Stimulated activated naive CD8-positive, alpha-beta T cell treated with anti-CD3 and anti-CD28 coated beads, Interleukin-15, amount 100 ng/mL, for 72 hours (primary cell): ENCODE data around the gene CCNL2.
"Not testable (repeated sequence)": the region's sequence is repeated elsewhere in the genome, so short reads cannot be mapped to it uniquely, and the experiment has no call there.

Experiments used
- ATAC-seq: fragments of 150-1000 bp; cut with Tn5 transposase; 2 replicates; pipeline ENCODE4 v1.10.0; 2021; ENCODE audit warnings: mild to moderate bottlenecking, moderate library complexity
- DNase-seq, 2 donors: peaks; one replicate each; pipeline ENCODE4 v3.0.0; 2021 to 2022
- H3K27ac Mint-ChIP-seq, 2 donors: one replicate each; pipeline ENCODE4 v1.8.0; 2022; ENCODE audit warnings: mild to moderate bottlenecking in 2 of 2, mixed read lengths in 2 of 2, moderate library complexity in 2 of 2
- H3K27me3 Mint-ChIP-seq: one replicate; pipeline ENCODE4 v1.8.0; 2022; ENCODE audit warnings: mixed read lengths
- H3K4me1 Mint-ChIP-seq: one replicate; pipeline ENCODE4 v1.8.0; 2022; ENCODE audit warnings: mild to moderate bottlenecking, mixed read lengths
- H3K4me3 Mint-ChIP-seq, 2 donors: one replicate each; pipeline ENCODE4 v1.8.0; 2022; ENCODE audit warnings: mild to moderate bottlenecking in 2 of 2, mixed read lengths in 2 of 2, moderate library complexity in 1 of 2
- H3K9me3 Mint-ChIP-seq, 2 donors: one replicate each; pipeline ENCODE4 v1.8.0; 2022; ENCODE audit warnings: mixed read lengths in 2 of 2

The CCNL2 gene

DNA sequence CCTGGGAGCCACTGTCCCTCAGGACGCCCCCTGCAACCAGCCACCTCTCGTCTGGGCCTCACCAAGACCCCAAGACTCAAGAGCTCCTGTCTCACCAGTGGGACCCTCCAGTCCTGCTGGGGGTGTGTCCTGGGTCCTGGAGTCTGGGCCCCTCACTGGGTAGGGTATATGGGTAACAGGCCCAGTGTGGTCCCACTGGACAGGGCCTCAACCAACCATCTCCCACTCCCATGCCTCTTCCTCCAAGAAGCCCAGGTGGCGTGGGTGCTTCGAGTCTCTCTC, 35.6 kb upstream of the CCNL2 start:
- Mint-ChIP-seq H3K4me1 (peaks cover 26% of the 10 kb centered on the region), H3K9me3 (no peaks in the 10 kb centered on the region), H3K27ac (no peak overlapping the region), H3K27me3 (peaks cover 78% of the 10 kb centered on the region), H3K4me3 (peak overlapping the region; percentile 58 to 82)
- DNase-seq (no peak), ATAC-seq (no peak)

DNA sequence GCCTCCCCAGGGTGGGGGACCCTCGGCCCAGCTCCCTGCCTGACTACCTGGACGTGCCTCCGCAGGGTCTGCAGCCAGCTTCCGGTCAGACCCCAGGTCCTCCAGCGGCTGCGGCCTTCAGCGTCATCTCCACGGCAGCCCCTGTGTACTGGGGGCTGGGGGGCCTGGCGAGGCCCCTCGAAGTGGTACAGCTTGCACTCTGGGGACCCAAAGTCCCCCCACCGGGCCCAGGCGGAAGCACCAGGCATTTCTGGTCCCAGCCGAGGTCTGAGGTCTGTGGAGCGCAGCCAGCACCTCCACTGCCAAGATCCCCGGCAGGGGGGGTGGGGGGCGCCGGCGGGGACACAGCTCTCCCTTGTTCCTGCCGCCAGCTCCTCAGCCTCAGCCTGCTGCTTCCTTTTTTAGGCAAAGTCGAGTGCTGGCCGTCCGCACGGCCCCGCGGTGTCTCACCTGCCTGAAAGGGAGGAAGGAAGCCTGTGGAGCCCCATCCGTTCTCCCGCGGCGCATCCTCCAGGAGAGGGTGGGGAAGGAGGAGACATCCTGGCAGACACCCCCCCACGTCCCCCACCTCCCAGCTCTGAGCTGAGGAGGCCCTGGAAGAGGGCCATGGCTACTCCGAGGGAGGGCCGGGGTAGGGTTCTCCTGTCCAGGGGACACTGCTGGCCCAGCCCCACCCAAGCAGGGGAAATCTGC, 35.1 kb upstream of the CCNL2 start:
- Mint-ChIP-seq H3K4me3 (peak overlapping the region; percentile 62 to 82), H3K4me1 (peaks cover 26% of the 10 kb centered on the region), H3K9me3 (no peaks in the 10 kb centered on the region), H3K27ac (peak overlapping the region in 1 of 2 donors; percentile 83), H3K27me3 (peaks cover 83% of the 10 kb centered on the region)
- ATAC-seq (peak; percentile 21), DNase-seq (peak in 1 of 2 donors; percentile 44)

DNA sequence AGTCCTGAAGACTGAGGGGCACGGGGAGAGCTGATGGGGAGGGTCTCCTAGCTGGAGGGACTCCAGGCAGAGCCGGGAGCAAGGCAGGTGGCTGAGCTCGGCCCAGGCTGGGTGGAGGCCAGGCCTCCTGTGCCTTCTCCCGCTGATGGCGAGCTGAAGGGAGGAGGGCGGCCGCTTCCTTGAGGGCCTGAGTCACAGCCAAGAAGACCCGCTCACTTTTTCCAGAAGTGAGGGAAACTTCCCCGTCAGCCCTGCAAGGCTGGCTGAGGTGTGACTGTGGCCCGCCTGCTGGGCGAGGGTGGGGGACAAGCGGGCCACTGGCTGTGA, 34.6 kb upstream of the CCNL2 start:
- Mint-ChIP-seq H3K27ac (peak overlapping the region in 1 of 2 donors; percentile 40), H3K27me3 (peaks cover 85% of the 10 kb centered on the region), H3K4me1 (peaks cover 26% of the 10 kb centered on the region), H3K4me3 (peak overlapping the region; percentile 62 to 82), H3K9me3 (no peaks in the 10 kb centered on the region)
- DNase-seq (peak; percentile 45 to 65), ATAC-seq (peak; percentile 69)

DNA sequence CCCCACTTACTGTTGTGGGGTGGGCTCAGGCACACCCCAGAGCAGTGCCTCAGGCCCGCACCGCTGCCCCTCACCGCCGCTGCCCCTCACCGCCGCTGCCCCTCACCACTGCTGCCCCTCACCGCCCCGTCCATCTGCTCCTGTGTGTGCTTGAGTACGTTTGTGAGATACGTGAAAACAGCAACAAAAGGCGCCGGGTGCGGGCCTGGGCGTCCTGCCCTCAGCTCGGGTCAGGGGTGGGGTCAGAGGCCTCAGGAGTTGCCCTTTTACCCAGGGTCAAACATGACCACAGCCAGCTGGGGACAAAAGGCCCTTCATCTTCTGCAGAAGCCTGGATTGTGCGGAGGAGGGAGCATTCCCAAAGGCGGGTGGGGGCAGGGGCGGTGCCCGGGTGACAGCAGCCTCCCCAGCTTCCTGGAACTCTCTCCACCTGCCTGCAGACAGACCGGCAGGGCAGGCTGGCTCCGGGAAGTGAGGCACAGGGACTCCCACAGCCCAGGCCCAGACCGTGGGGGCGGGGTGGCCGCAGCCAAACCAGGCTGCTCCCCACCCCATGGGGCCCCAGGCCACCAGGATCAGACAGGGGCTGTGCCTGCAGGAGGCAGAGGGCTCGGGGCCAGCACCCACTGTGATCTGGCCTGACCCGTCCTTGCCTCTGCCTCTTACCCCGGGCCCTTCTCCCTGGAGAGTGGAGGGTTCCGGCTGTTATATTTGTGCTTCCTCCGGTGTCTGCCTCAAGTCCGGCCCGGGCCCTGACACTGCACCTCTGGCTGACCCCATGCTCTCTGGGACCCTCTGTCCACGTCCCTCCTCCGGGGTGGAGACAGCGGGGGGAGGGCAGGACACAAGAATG, 34.0 kb upstream of the CCNL2 start:
- peak overlapping the region in 1 of 2 donors; percentile 40 for H3K27ac Mint-ChIP-seq
- peaks cover 85% of the 10 kb centered on the region for H3K27me3 Mint-ChIP-seq
- no peak for DNase-seq
- ATAC-seq: peak; percentile 27
- no peaks in the 10 kb centered on the region for H3K9me3 Mint-ChIP-seq
- H3K4me3 Mint-ChIP-seq: peak overlapping the region; percentile 62 to 82
- peaks cover 26% of the 10 kb centered on the region for H3K4me1 Mint-ChIP-seq

DNA sequence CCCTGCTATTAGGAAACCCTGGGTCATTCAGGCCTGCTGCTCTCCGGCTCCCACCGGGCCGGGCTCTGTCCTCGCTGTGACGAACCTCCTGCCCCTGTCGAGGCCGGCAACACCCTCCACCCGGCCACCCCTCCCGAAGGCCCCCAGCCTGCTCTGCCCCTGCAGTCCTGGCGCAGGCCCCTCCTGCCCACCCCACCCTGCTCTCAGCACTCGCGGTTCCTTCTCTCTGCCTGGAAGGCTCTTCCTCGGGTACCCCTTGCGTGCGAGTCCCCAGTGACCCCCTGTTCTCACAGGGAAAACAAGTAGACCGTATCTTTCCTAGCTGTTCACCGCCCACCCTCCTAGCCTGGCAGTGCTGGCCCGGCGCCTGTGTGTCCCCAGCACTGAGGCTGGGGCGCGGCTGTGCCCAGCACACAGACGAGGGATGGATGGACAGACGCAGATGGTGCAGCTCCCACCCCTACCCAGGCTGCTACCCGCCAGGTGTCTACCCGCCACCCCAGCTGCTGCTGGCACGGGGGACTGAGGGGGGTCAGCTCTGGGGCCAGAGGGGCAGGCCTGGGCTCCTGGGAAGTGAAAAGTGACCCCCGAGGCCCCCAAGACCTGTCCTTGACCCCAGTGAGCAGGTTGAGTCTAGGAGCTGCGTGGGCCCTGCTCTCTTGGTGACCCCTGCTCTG, 33.3 kb upstream of the CCNL2 start:
- no peak overlapping the region for H3K4me3 Mint-ChIP-seq

DNA sequence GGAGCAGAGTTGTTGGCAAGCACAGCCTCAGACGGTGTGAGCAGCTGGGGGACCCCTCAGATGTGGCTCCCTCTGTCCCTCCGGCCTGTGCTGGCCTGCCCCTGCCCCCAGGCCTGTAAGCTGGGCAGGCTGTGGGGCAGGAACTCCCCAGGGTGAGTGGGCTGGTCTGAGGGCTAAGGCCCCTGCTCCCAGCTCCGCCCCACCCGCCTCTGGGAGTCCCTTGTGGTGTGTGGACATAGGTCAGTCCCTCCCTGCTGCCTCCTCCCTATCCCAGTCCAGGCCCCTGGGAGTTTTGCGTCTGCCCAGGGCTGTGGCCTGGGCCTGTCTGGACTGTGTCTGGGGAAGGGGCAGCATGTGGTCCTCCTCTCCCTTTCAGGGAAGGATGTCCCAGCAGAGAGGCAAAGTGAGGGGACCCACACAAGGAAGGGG, 32.7 kb upstream of the CCNL2 start:
- H3K4me3 Mint-ChIP-seq: no peak overlapping the region
- peaks cover 78% of the 10 kb centered on the region for H3K27me3 Mint-ChIP-seq
- no peak for ATAC-seq
- no peak overlapping the region for H3K27ac Mint-ChIP-seq
- no peak for DNase-seq
- no peaks in the 10 kb centered on the region for H3K9me3 Mint-ChIP-seq
- peaks cover 26% of the 10 kb centered on the region for H3K4me1 Mint-ChIP-seq

More for the DNA sequence above, 33.3 kb upstream of the CCNL2 start:
- no peaks in the 10 kb centered on the region for H3K9me3 Mint-ChIP-seq
- peaks cover 26% of the 10 kb centered on the region for H3K4me1 Mint-ChIP-seq
- no peak for DNase-seq
- peaks cover 84% of the 10 kb centered on the region for H3K27me3 Mint-ChIP-seq
- H3K27ac Mint-ChIP-seq: no peak overlapping the region
- ATAC-seq: no peak

DNA sequence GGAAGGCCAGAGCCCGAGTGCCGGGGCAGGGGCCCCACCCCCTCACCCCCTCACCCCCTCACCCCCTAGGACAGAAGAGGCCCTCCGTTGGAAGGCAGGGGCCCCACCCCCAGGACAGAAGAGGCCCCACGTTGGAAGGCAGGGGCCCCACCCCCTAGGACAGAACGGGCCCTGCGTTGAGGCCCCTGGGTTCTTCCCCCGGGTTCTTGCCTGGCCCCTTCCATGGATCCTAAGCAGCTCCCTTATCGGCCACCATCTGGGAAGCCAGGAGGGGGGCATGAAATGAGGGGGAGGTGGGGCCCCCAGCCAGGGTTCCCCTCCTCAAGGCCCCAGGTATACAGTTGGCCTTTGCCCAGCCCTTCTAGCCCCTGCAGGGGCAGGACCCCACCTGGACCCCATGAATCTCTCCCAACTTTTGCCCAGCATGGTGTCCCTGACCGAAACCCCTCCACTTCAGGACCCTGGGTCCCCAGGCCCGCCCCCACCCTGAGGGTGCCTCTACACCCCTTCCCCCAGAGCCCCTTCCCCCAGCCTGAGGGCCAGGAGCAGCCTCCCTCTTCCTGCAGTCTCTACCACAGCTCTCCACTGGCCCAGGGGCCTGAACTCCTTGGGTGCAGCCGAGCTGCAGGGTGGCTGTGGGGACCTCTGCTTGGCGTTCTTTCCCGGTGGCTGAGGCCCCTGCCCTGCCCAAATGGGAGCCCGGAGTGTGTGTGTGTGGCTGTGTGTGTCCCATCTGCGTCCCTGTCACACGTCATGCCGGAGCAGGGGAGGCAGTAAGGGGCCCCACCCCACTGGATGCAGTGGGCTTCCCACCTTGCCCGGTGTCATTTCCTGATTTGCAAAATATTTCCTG, 32.1 kb upstream of the CCNL2 start:
- Mint-ChIP-seq H3K27ac (no peak overlapping the region), H3K4me3 (no peak overlapping the region), H3K9me3 (no peaks in the 10 kb centered on the region), H3K4me1 (peaks cover 28% of the 10 kb centered on the region), H3K27me3 (peaks cover 77% of the 10 kb centered on the region)
- ATAC-seq: no peak
- DNase-seq: no peak

DNA sequence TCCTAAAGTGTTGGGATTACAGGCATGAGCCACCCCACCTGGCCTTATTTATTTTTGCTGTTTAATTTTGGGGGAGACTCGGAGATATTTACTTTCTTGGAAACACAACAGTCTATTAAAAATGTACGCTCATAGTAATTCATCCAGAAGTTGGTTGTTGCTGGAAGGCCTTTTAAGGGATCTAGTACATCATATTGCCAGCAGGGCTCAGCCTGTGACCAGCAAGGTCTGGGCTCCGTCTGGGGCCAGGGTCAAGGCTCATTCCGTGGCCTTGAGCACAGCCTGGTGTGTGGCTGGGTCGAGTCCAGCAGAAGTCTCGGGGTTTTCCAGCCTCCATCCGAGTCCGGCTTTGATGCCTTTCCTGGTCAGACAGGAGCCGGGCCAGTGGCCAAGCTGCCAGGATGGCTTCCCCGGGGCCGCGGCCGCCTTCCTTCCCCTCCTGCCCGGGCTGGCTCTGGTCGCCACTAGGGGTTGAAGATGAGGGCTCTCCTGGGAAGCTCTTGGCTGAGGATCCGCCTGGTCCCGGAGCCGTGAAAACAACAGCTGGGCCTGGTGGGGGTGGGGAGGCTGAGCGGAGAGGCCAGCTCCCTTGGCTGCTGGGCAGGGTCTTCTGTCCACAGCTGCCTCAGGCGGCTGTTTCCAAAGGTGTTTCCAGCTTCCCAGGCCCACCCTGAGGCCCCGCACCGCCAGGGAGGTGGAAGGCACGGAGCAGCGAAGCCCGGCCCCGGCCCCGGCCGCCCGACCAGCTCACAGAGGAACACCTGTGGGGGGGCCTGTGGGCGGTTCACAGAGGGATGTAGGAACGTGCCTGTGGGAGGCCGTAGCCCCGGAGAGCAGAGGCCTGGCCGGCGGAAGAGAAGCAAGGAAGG, 31.2 kb upstream of the CCNL2 start:
- Mint-ChIP-seq H3K27me3 (peaks cover 81% of the 10 kb centered on the region), H3K9me3 (no peaks in the 10 kb centered on the region), H3K4me3 (no peak overlapping the region), H3K27ac (no peak overlapping the region), H3K4me1 (peaks cover 29% of the 10 kb centered on the region)
- DNase-seq (no peak), ATAC-seq (no peak)

DNA sequence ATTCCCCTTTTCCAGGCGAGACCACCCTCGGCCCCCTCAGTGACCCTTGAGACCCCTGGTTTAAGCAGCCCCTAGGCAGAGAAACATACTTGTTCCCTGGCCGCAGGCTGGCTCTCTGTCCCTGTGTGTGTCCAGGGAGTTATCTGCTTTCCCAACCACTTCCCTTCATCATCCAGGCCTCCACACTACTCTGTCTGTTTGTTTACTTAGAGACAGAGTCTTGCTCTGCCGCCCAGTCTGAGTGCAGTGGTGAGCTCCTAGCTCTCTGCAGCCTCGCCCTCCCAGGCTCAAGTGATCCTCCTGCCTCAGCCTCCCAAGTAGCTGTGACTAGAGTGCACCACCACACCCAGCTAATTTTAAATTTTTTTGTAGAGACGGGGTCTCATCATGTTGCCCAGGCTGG, 30.5 kb upstream of the CCNL2 start:
- DNase-seq (no peak), ATAC-seq (no peak)
- H3K4me3 Mint-ChIP-seq: no peak overlapping the region
- H3K4me1 Mint-ChIP-seq: peaks cover 22% of the 10 kb centered on the region
- peaks cover 81% of the 10 kb centered on the region for H3K27me3 Mint-ChIP-seq
- H3K27ac Mint-ChIP-seq: no peak overlapping the region
- no peaks in the 10 kb centered on the region for H3K9me3 Mint-ChIP-seq

DNA sequence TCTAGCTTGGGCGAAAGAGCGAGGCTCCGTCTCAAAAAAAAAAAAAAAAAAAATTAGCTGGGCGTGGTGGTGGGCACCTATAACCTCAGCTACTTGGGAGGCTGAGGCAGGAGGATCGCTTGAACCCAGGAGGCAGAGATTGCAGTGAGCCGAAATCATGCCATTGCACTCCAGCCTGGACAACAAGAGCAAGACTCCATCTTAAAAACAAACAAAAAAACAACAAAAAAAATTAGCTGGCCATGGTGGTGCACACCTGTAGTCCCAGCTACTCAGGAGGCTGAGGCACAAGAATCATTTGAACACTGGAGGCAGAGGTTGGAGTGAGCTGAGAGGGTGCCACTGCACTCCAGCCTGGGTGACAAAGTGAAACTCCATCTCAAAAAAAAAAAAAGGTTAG, 29.8 kb upstream of the CCNL2 start:
- not testable (repeated sequence) for H3K27ac Mint-ChIP-seq, DNase-seq, ATAC-seq, H3K4me3 Mint-ChIP-seq, H3K9me3 Mint-ChIP-seq
- peaks cover 15% of the 10 kb centered on the region for H3K4me1 Mint-ChIP-seq
- H3K27me3 Mint-ChIP-seq: peaks cover 80% of the 10 kb centered on the region

DNA sequence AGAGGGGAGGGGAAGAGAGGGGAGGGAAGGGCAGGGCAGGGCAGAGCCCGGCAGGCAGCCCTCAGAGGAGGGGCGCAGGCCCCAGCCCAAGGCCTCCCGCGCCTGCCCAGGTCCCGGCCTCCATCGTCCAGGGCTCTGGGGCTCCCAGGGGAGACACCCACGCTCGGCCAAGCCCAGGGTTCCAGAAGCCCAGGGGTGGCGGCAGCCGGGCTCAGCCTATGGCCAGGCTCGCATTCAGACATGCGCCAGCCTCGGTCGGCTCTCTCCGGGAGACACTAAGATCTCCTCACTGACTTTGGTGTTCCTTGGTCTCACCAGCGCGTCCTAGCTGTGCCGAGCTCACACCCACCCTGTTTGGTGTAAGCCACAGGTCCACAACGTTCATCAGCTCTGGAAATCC, 29.0 kb upstream of the CCNL2 start:
- H3K4me3 Mint-ChIP-seq: peak overlapping the region; percentile 1 to 21
- no peak overlapping the region for H3K27ac Mint-ChIP-seq
- H3K4me1 Mint-ChIP-seq: peaks cover 11% of the 10 kb centered on the region
- H3K9me3 Mint-ChIP-seq: no peaks in the 10 kb centered on the region
- ATAC-seq: no peak
- no peak for DNase-seq
- H3K27me3 Mint-ChIP-seq: peaks cover 74% of the 10 kb centered on the region

DNA sequence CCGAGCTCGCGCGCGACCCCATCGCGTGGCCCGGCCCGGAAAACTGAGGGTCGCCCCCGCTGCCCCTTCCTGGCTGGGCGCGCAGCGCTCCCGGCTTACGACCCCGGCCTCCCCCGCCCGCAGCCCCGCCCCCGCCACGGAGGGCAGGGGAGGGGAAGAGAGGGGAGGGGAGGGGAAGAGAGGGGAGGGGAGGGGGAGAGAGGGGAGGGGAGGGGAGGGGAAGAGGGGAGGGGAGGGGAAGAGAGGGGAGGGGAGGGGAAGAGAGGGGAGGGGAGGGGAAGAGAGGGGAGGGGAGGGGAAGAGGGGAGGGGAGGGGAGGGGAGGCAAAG, 28.6 kb upstream of the CCNL2 start:
- H3K4me1 Mint-ChIP-seq: peaks cover 15% of the 10 kb centered on the region
- H3K27ac Mint-ChIP-seq: no peak overlapping the region
- H3K9me3 Mint-ChIP-seq: no peaks in the 10 kb centered on the region
- no peak for DNase-seq
- ATAC-seq: no peak
- peaks cover 74% of the 10 kb centered on the region for H3K27me3 Mint-ChIP-seq
- H3K4me3 Mint-ChIP-seq: no peak overlapping the region

DNA sequence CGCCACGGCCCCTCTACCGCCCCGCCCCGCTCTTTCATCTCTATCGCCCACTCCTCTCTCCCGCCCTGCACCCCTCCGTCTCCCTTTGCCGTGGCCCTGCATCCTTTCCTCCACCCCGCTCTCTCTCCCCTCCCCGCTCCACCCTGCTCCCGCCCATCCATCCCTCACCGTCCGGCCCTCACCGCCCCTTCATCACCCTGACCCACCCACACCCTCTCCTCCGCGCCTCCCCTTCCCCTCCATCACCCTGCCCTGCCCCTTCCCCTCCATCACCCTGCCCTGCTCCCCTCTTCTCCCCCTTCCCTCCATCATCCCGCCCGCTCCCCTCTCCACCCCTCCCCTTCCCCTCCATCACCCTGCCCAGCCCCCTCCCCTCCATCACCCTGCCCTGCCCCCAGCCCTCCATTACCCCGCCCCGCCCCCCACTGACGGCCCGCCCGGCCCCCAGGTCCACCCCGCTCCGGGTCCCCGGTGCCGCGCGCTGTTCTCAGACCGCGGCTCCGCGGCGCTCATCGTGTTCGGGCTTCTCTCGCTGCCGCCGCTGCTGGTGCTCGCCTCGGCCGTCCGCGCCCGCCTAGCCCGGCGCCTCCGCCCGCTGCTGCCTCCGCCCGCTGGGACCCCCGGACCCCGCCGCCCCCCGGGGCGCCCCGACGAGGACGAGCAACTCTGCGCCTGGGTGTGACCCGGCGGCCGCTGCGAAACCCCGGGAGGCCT, 28.1 kb upstream of the CCNL2 start:
- ATAC-seq (peak; percentile 54), DNase-seq (no peak)
- peaks cover 20% of the 10 kb centered on the region for H3K4me1 Mint-ChIP-seq
- H3K9me3 Mint-ChIP-seq: no peaks in the 10 kb centered on the region
- peak overlapping the region in 1 of 2 donors; percentile 26 for H3K4me3 Mint-ChIP-seq
- no peak overlapping the region for H3K27ac Mint-ChIP-seq
- peaks cover 74% of the 10 kb centered on the region for H3K27me3 Mint-ChIP-seq

DNA sequence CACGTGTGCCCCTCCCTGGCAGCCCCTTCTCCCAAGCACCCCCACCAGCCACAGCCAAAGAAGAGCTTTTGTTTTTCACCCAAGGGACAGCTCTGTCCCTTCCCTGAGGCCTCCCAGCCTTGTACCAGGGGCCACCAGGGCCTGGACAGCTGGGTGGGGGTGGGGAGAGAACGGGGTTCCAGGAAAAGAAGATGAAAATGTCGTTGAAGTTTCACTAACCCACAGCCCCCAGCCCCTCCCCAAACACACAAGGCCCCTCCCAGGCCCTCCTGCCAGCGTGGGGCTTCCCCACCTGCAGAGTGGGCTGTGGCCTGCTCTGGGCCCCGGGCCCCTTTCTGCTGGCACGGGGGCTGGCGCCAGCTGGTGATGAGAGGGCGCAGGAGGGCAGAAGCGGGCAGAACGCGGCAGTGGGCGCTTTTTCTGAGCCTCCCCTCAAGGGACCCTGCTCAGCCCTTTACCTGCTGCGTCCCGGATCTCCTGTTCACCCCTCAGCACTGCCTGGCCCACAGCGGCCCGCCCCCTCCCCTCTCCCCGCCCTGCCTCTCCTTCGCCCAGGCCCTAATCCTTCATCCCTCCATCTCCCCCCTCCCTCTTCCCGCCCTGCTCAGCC, 27.5 kb upstream of the CCNL2 start:
- Mint-ChIP-seq H3K4me1 (peaks cover 21% of the 10 kb centered on the region), H3K9me3 (no peaks in the 10 kb centered on the region), H3K27ac (peak overlapping the region; percentile 35 to 59), H3K27me3 (peaks cover 74% of the 10 kb centered on the region), H3K4me3 (peak overlapping the region in 1 of 2 donors; percentile 56)
- ATAC-seq (peak; percentile 29), DNase-seq (no peak)
